Osteoblast (primary cell): ENCODE measurements around the gene U2AF1. TPM values are rescaled to one million over a fixed set of nuclear protein-coding genes. Genes with fewer than 3 reads are reported as not detected.
"Not testable (repeated sequence)": the region's sequence is repeated elsewhere in the genome, so short reads cannot be mapped to it uniquely, and the experiment has no call there.

Experiments
- DNase-seq: peaks from one replicate; pipeline ENCODE4 v3.0.0; 2011; ENCODE audit warnings: low spot score, mixed read lengths; ENCODE audit not compliant: insufficient read length; ENCODE audit errors: missing footprints
- H2AFZ ChIP-seq: 2 replicates; pipeline ENCODE4 v1.6.0; 2011; ENCODE audit warnings: mild to moderate bottlenecking, low read length
- H3K27ac ChIP-seq: 2 replicates; pipeline ENCODE4 v1.5.1; 2011; ENCODE audit warnings: mild to moderate bottlenecking, low read depth, low read length, moderate library complexity
- H3K27me3 ChIP-seq: 2 replicates; pipeline ENCODE4 v1.6.0; 2012; ENCODE audit warnings: mild to moderate bottlenecking, control low read depth, inconsistent platforms, low read length, moderate library complexity; ENCODE audit not compliant: insufficient read depth
- H3K36me3 ChIP-seq: 2 replicates; pipeline ENCODE4 v1.5.1; 2011; ENCODE audit warnings: mild to moderate bottlenecking, low read length, control low read depth, moderate library complexity; ENCODE audit not compliant: insufficient read depth
- H3K4me1 ChIP-seq: 2 replicates; pipeline ENCODE4 v1.5.1; 2011; ENCODE audit warnings: mild to moderate bottlenecking, low read length, control low read depth, moderate library complexity; ENCODE audit not compliant: insufficient read depth
- H3K4me2 ChIP-seq: 2 replicates; pipeline ENCODE4 v1.6.0; 2011; ENCODE audit warnings: mild to moderate bottlenecking, low read length; ENCODE audit not compliant: insufficient read depth
- H3K4me3 ChIP-seq: fragments of 200-600 bp; sonication (generic); 3 replicates; pipeline ENCODE4 v1.5.1; 2012; ENCODE audit warnings: mild to moderate bottlenecking, low read length, inconsistent platforms; ENCODE audit not compliant: insufficient read depth
- H3K79me2 ChIP-seq: 2 replicates; pipeline ENCODE4 v1.6.0; 2012; ENCODE audit warnings: mild to moderate bottlenecking, low read length, control low read depth, inconsistent platforms; ENCODE audit not compliant: insufficient read depth
- H3K9me3 ChIP-seq: 2 replicates; pipeline ENCODE4 v1.5.1; 2011; ENCODE audit warnings: low read depth, low read length, control low read depth
- H4K20me1 ChIP-seq: 2 replicates; pipeline ENCODE4 v1.6.0; 2012; ENCODE audit warnings: mild to moderate bottlenecking, low read length, control low read depth; ENCODE audit not compliant: insufficient read depth
- total RNA-seq: library from RNA; depleted of rRNA; stranded (reverse); fragments of >200 nt; gene quantifications from 2 replicates; pipeline ENCODE4 v1.2.3, GENCODE V29; 2012

Gene U2AF1
- total RNA-seq, 1 donor: 26.4 TPM

- H3K4me2 ChIP-seq, H3K36me3 ChIP-seq, H3K79me2 ChIP-seq, H3K9me3 ChIP-seq, H3K27me3 ChIP-seq, DNase-seq, H3K27ac ChIP-seq, H3K4me1 ChIP-seq, H4K20me1 ChIP-seq, H3K4me3 ChIP-seq, H2AFZ ChIP-seq: not testable (repeated sequence)
Observed at GRCh38 chr21:43072742-43073141, 34.6 kb downstream of the U2AF1 start.

- H3K27me3 ChIP-seq, H3K9me3 ChIP-seq, H2AFZ ChIP-seq, H3K4me3 ChIP-seq, H3K79me2 ChIP-seq, H3K27ac ChIP-seq, H4K20me1 ChIP-seq, H3K4me2 ChIP-seq, DNase-seq, H3K4me1 ChIP-seq, H3K36me3 ChIP-seq: not testable (repeated sequence)
Observed at GRCh38 chr21:43069682-43070081, 37.7 kb downstream of the U2AF1 start.

- not testable (repeated sequence) for H3K36me3 ChIP-seq, H3K4me3 ChIP-seq, DNase-seq, H3K4me2 ChIP-seq, H3K27me3 ChIP-seq, H3K9me3 ChIP-seq, H2AFZ ChIP-seq, H3K4me1 ChIP-seq, H4K20me1 ChIP-seq, H3K27ac ChIP-seq, H3K79me2 ChIP-seq
Observed at GRCh38 chr21:43068065-43068464, 39.3 kb downstream of the U2AF1 start.

GRCh38 chr21:43066690-43067089, 40.7 kb downstream of the U2AF1 start:
- not testable (repeated sequence) for H3K4me1 ChIP-seq, H3K79me2 ChIP-seq, H2AFZ ChIP-seq, H3K27ac ChIP-seq, H3K27me3 ChIP-seq, H3K4me2 ChIP-seq, H3K9me3 ChIP-seq, H3K36me3 ChIP-seq, H3K4me3 ChIP-seq, DNase-seq, H4K20me1 ChIP-seq

GRCh38 chr21:43065991-43066390, 41.4 kb downstream of the U2AF1 start:
- not testable (repeated sequence) for H3K27me3 ChIP-seq, H3K79me2 ChIP-seq, H3K4me2 ChIP-seq, H3K27ac ChIP-seq, H3K9me3 ChIP-seq, DNase-seq, H2AFZ ChIP-seq, H3K4me1 ChIP-seq, H3K36me3 ChIP-seq, H3K4me3 ChIP-seq, H4K20me1 ChIP-seq

- DNase-seq, H2AFZ ChIP-seq, H3K36me3 ChIP-seq, H3K9me3 ChIP-seq, H3K4me2 ChIP-seq, H3K4me1 ChIP-seq, H4K20me1 ChIP-seq, H3K27ac ChIP-seq, H3K79me2 ChIP-seq, H3K27me3 ChIP-seq, H3K4me3 ChIP-seq: not testable (repeated sequence)
Observed at GRCh38 chr21:43064265-43064917, 43.0 kb downstream of the U2AF1 start.

GRCh38 chr21:43062955-43063664, 44.3 kb downstream of the U2AF1 start:
- not testable (repeated sequence) for H3K36me3 ChIP-seq, H4K20me1 ChIP-seq, H3K27ac ChIP-seq, H3K27me3 ChIP-seq, H3K79me2 ChIP-seq, H3K9me3 ChIP-seq, H3K4me1 ChIP-seq, H3K4me2 ChIP-seq, H3K4me3 ChIP-seq, H2AFZ ChIP-seq, DNase-seq

GRCh38 chr21:43053112-43053511, 54.3 kb downstream of the U2AF1 start:
- H3K27ac ChIP-seq, H3K9me3 ChIP-seq, H4K20me1 ChIP-seq, H3K27me3 ChIP-seq, H3K4me1 ChIP-seq, H3K4me2 ChIP-seq, DNase-seq, H2AFZ ChIP-seq, H3K36me3 ChIP-seq, H3K4me3 ChIP-seq, H3K79me2 ChIP-seq: not testable (repeated sequence)
